NCI-H2227 (cell line): ENCODE data around the gene RPL41.

ENCODE experiments used
- DNase-seq: peaks from one replicate; lab custom pipeline; 2025; ENCODE audit not compliant: unreplicated experiment; lab: John Stamatoyannopoulos, UW

The RPL41 gene

GRCh38 chr12:56127485-56127887 lies 11.1 kb downstream of the RPL41 start:
- no peak for DNase-seq

GRCh38 chr12:56127888-56128669 lies 11.6 kb downstream of the RPL41 start, which contains the start of gene ESYT1:
TSS of gene ESYT1 (plus strand) at chr12:56128267. CDS start at chr12:56128320, 53 bp downstream.
- DNase-seq, result peak; percentile 98

- no peak for DNase-seq
Observed at GRCh38 chr12:56128670-56129205, 12.3 kb downstream of the RPL41 start.

- DNase-seq, result peak; percentile 71
Observed at GRCh38 chr12:56129206-56129941, 12.9 kb downstream of the RPL41 start.

- DNase-seq, result no peak
Observed at GRCh38 chr12:56129942-56130495, 13.6 kb downstream of the RPL41 start.

GRCh38 chr12:56130876-56131275 lies 14.4 kb downstream of the RPL41 start:
- no peak for DNase-seq

GRCh38 chr12:56134897-56135296 lies 18.5 kb downstream of the RPL41 start:
- no peak for DNase-seq

GRCh38 chr12:56137853-56138571 lies 21.6 kb downstream of the RPL41 start:
- no peak for DNase-seq

GRCh38 chr12:56141946-56142784 lies 25.7 kb downstream of the RPL41 start:
- DNase-seq, result no peak

GRCh38 chr12:56143217-56143616 lies 26.8 kb downstream of the RPL41 start:
- no peak for DNase-seq

GRCh38 chr12:56143870-56144269 lies 27.4 kb downstream of the RPL41 start:
- no peak for DNase-seq

GRCh38 chr12:56145217-56145616 lies 28.8 kb downstream of the RPL41 start:
- DNase-seq, result no peak

GRCh38 chr12:56146492-56147460 lies 30.3 kb downstream of the RPL41 start:
- no peak for DNase-seq

- peak; percentile 17 for DNase-seq
Observed at GRCh38 chr12:56150563-56150962, 34.1 kb downstream of the RPL41 start.

- DNase-seq, result peak; percentile 52
Observed at GRCh38 chr12:56151672-56152131, 35.3 kb downstream of the RPL41 start.

- DNase-seq, result peak; percentile 90
Observed at GRCh38 chr12:56152132-56152755, 35.8 kb downstream of the RPL41 start, which contains the start of gene MYL6B. TSS of gene MYL6B (plus strand) at chr12:56152587. CDS start at chr12:56153919, 1,332 bp downstream.

- DNase-seq, result no peak
Observed at GRCh38 chr12:56152756-56153677, 36.6 kb downstream of the RPL41 start.
